ENCODE data around the gene BCAP29. TPM values are rescaled to one million over a fixed set of nuclear protein-coding genes. Genes with fewer than 3 reads are reported as not detected.

The BCAP29 gene
- total RNA-seq, 2 experiments from 2014 or later: 49.1 to 52.5 TPM

DNA sequence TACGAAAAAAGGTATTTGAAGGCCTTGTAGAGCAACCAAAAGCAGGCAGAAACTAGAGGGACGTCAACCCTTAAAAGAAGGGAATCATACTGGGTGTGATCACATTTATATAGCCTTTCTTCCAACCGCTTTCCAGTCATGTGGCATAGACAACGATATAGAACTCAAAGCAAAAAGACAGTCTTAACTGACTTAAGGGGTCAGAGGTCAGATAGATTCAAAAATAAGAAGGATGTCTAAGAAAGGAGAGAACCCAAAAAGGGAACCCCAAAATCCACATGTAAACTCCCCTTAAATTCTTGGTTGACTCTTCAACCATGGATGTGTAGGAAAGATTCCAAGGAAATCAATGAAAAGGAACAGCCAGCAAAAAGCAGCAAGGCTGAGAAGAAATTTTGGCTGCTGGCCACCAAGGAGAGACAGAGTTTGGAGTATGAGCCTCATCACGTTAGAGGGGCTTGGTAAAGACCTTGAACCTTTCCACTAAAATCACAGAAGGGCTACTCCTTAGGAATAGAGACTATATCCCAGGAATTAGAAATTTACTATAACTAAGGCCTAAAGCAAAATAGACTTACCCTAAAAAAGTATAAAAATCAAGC, 8.6 kb downstream of the BCAP29 start:
- no peaks in the 10 kb centered on the region for H3K27me3 Mint-ChIP-seq
- no peak overlapping the region for H3K4me3 Mint-ChIP-seq
- H3K27ac Mint-ChIP-seq: no peak overlapping the region
- ChIA-PET CTCF (no interaction called here), POLR2A (no interaction called here)
- DNase-seq: no peak
- H3K36me3 Mint-ChIP-seq (ENCODE audit: low read depth): peaks cover 48% of the 10 kb centered on the region
- peaks cover 8% of the 10 kb centered on the region for H3K4me1 Mint-ChIP-seq
- no peaks in the 10 kb centered on the region for H3K9me3 Mint-ChIP-seq

- CTCF ChIA-PET: no interaction called here
- POLR2A ChIA-PET: interaction anchor here (0.7 kb wide), 1 partner anchor 10 kb away, joined by 3 read pairs; no protein-coding TSS in a partner anchor
- H3K4me1 Mint-ChIP-seq: no peaks in the 10 kb centered on the region
- no peaks in the 10 kb centered on the region for H3K9me3 Mint-ChIP-seq
- H3K27me3 Mint-ChIP-seq: no peaks in the 10 kb centered on the region
- H3K27ac Mint-ChIP-seq: no peak overlapping the region
- H3K36me3 Mint-ChIP-seq (ENCODE audit: low read depth): peaks cover 42% of the 10 kb centered on the region
- DNase-seq: no peak
- no peak overlapping the region for H3K4me3 Mint-ChIP-seq
Observed at GRCh38 chr7:107591421-107591820, 11.4 kb downstream of the BCAP29 start.

GRCh38 chr7:107592361-107593024, 12.4 kb downstream of the BCAP29 start:
- no peak overlapping the region for H3K4me3 Mint-ChIP-seq
- no peaks in the 10 kb centered on the region for H3K4me1 Mint-ChIP-seq
- peaks cover 39% of the 10 kb centered on the region for H3K36me3 Mint-ChIP-seq (ENCODE audit: low read depth)
- H3K27me3 Mint-ChIP-seq: no peaks in the 10 kb centered on the region
- no peaks in the 10 kb centered on the region for H3K9me3 Mint-ChIP-seq
- ChIA-PET POLR2A (interaction anchor here (0.9 to 1.1 kb wide), 2 partner anchors 29 to 69 kb away, joined by 3 to 4 read pairs; partner anchors contain the start of genes COG5, DUS4L and SLC26A4), CTCF (no interaction called here)
- no peak overlapping the region for H3K27ac Mint-ChIP-seq
- no peak for DNase-seq

DNA sequence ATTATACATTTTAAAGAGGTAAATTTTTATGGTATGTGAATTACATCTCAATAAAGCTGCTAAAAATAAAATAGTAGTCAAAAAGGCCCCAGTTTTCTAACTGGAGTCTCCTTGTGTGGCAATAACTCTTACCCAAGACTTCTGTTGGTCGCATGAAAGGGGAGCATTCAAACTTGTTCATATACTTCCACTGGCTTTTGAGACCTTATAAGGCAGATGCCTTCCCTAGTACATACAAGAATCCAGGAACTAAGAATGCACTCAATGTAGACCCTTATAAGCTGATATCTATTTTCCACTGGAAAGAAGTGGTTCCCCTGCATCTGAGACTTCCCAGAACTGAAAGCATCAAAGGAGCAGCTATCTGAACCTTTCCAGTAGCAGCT, 13.0 kb downstream of the BCAP29 start:
- DNase-seq: no peak
- no peak overlapping the region for H3K4me3 Mint-ChIP-seq
- ChIA-PET POLR2A (interaction anchor here (0.9 to 1.1 kb wide), 2 partner anchors 29 to 68 kb away, joined by 3 to 4 read pairs; partner anchors contain the start of genes COG5, DUS4L and SLC26A4), CTCF (interaction anchor here (1.1 kb wide), 1 partner anchor 68 kb away, joined by 3 read pairs; no protein-coding TSS in a partner anchor)
- H3K27ac Mint-ChIP-seq: no peak overlapping the region
- H3K36me3 Mint-ChIP-seq (ENCODE audit: low read depth): peaks cover 39% of the 10 kb centered on the region
- no peaks in the 10 kb centered on the region for H3K27me3 Mint-ChIP-seq
- no peaks in the 10 kb centered on the region for H3K9me3 Mint-ChIP-seq
- H3K4me1 Mint-ChIP-seq: no peaks in the 10 kb centered on the region

GRCh38 chr7:107594961-107595737, 15.1 kb downstream of the BCAP29 start:
- CTCF ChIA-PET: no interaction called here
- no peaks in the 10 kb centered on the region for H3K27me3 Mint-ChIP-seq
- POLR2A ChIA-PET: interaction anchor here (1.0 kb wide), 1 partner anchor 10 kb away, joined by 4 read pairs; no protein-coding TSS in a partner anchor

GRCh38 chr7:107596881-107597581, 17.0 kb downstream of the BCAP29 start:
- CTCF ChIA-PET: no interaction called here
- Mint-ChIP-seq H3K9me3 (no peaks in the 10 kb centered on the region), H3K27me3 (no peaks in the 10 kb centered on the region), H3K4me3 (no peak overlapping the region), H3K4me1 (no peaks in the 10 kb centered on the region), H3K27ac (no peak overlapping the region), H3K36me3 (ENCODE audit: low read depth) (peaks cover 37% of the 10 kb centered on the region)
- POLR2A ChIA-PET: interaction anchor here (1.8 kb wide), 1 partner anchor 33 kb away, joined by 4 read pairs; the partner anchor contains the start of genes COG5 and DUS4L
- no peak for DNase-seq

More at GRCh38 chr7:107594961-107595737, 15.1 kb downstream of the BCAP29 start:
- DNase-seq: no peak
- Mint-ChIP-seq H3K9me3 (no peaks in the 10 kb centered on the region), H3K36me3 (ENCODE audit: low read depth) (peaks cover 30% of the 10 kb centered on the region), H3K4me1 (no peaks in the 10 kb centered on the region), H3K4me3 (no peak overlapping the region), H3K27ac (no peak overlapping the region)

DNA sequence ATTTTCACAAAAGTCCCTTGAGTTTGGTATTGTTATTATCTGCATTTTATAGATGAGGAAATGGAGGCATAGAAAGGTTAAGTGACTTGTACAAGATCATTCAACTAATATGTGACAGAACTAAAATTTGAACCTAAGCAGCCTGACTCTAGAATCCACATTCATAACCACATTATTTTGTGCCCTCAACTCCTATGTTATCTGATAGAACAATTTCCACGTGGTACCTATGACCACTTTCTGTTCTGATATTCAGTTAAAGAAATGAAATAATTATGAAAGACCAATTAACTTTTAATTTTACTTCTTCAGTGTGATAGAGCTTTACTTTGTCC, 17.5 kb downstream of the BCAP29 start:
- CTCF ChIA-PET: no interaction called here
- POLR2A ChIA-PET: interaction anchor here (1.8 kb wide), 1 partner anchor 34 kb away, joined by 4 read pairs; the partner anchor contains the start of genes COG5 and DUS4L
- Mint-ChIP-seq H3K36me3 (ENCODE audit: low read depth) (peaks cover 37% of the 10 kb centered on the region), H3K9me3 (no peaks in the 10 kb centered on the region), H3K27me3 (no peaks in the 10 kb centered on the region), H3K27ac (no peak overlapping the region), H3K4me1 (no peaks in the 10 kb centered on the region), H3K4me3 (no peak overlapping the region)
- no peak for DNase-seq

GRCh38 chr7:107597953-107598352, 17.9 kb downstream of the BCAP29 start:
- ChIA-PET CTCF (no interaction called here), POLR2A (interaction anchor here (1.8 kb wide), 1 partner anchor 34 kb away, joined by 4 read pairs; the partner anchor contains the start of genes COG5 and DUS4L)
- no peaks in the 10 kb centered on the region for H3K4me1 Mint-ChIP-seq
- no peak overlapping the region for H3K4me3 Mint-ChIP-seq
- no peaks in the 10 kb centered on the region for H3K9me3 Mint-ChIP-seq
- DNase-seq: no peak
- no peak overlapping the region for H3K27ac Mint-ChIP-seq
- no peaks in the 10 kb centered on the region for H3K27me3 Mint-ChIP-seq
- peaks cover 37% of the 10 kb centered on the region for H3K36me3 Mint-ChIP-seq (ENCODE audit: low read depth)

DNA sequence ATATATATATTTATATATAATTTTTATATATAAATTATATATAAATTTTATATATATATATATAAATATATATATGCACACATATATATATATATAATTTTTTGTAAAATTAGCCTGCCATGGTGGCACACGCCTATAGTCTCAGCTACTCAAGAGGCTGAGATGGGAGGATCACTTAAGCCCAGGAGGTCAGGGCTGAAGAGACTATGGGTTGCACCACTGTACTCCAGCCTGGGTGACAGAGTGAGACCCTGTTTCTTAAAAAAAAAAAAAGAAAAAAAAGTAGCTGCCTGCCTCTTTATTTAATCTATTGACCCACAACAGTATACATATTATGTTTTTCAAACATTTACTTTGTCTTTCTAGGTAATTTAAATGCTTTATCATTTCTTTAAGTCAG, 19.2 kb downstream of the BCAP29 start:
- CTCF ChIA-PET: interaction anchor here (1.3 kb wide), 2 partner anchors 13 to 62 kb away, joined by 4 read pairs; partner anchors contain the start of gene SLC26A4

GRCh38 chr7:107600816-107601215, 20.8 kb downstream of the BCAP29 start:
- ChIA-PET CTCF (no interaction called here), POLR2A (interaction anchor here (1.6 kb wide), 1 partner anchor 21 kb away, joined by 4 read pairs; the partner anchor contains the start of gene BCAP29)
- H3K36me3 Mint-ChIP-seq (ENCODE audit: low read depth): peaks cover 32% of the 10 kb centered on the region
- H3K4me3 Mint-ChIP-seq: no peak overlapping the region
- DNase-seq: no peak
- H3K9me3 Mint-ChIP-seq: no peaks in the 10 kb centered on the region
- no peaks in the 10 kb centered on the region for H3K27me3 Mint-ChIP-seq
- H3K4me1 Mint-ChIP-seq: peaks cover 5% of the 10 kb centered on the region
- no peak overlapping the region for H3K27ac Mint-ChIP-seq

More for the DNA sequence above, 19.2 kb downstream of the BCAP29 start:
- Mint-ChIP-seq H3K36me3 (ENCODE audit: low read depth) (peaks cover 37% of the 10 kb centered on the region), H3K27me3 (no peaks in the 10 kb centered on the region), H3K4me1 (no peaks in the 10 kb centered on the region), H3K9me3 (no peaks in the 10 kb centered on the region), H3K4me3 (no peak overlapping the region), H3K27ac (no peak overlapping the region)
- DNase-seq: no peak
- POLR2A ChIA-PET: interaction anchor here (1.6 kb wide), 1 partner anchor 19 kb away, joined by 4 read pairs; the partner anchor contains the start of gene BCAP29

DNA sequence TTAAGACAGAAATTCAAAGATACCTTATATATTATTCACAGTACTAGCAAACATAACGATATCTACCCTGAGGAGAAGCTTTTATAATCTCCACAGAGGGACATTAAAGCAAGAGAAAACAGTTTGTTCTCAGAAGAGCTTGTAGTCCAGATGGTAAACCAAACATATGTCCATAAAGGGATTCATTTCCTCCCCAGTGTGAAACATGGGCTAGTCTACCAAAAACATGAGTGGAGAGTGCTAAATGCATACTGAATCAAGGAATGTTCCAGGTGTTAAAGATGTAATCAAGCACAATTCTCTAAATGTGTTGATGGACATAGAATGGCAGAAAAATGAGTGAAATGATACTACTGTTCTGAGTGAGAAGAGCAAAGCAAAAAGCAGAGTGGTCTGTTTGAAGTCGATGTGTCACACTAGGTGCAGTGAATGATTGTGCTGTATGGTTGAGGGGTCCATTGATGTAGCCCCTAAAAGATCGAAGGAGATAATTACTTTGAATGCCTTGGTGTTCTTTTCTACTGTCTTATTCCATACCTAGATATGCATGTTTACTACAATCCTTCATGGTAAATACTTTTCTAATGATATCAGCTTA, 25.3 kb downstream of the BCAP29 start:
- Mint-ChIP-seq H3K36me3 (ENCODE audit: low read depth) (peaks cover 41% of the 10 kb centered on the region), H3K27me3 (no peaks in the 10 kb centered on the region), H3K27ac (no peak overlapping the region), H3K4me1 (peaks cover 5% of the 10 kb centered on the region), H3K4me3 (no peak overlapping the region), H3K9me3 (no peaks in the 10 kb centered on the region)
- ChIA-PET CTCF (no interaction called here), POLR2A (no interaction called here)
- no peak for DNase-seq

- Mint-ChIP-seq H3K27ac (no peak overlapping the region), H3K36me3 (ENCODE audit: low read depth) (peaks cover 35% of the 10 kb centered on the region), H3K4me3 (no peak overlapping the region), H3K4me1 (peaks cover 5% of the 10 kb centered on the region), H3K9me3 (no peaks in the 10 kb centered on the region), H3K27me3 (no peaks in the 10 kb centered on the region)
- no peak for DNase-seq
- ChIA-PET CTCF (no interaction called here), POLR2A (no interaction called here)
Observed at GRCh38 chr7:107606303-107606702, 26.3 kb downstream of the BCAP29 start.
